HL-60 (cell line): ENCODE data around the gene ITGB3.

Source experiments
- DNase-seq, 2 experiments: peaks; one replicate each; pipeline ENCODE4 v3.0.0-alpha.2; 2010 to 2020; ENCODE audit warnings: low read depth in 1 of 2, low spot score in 1 of 2
- H3K27ac ChIP-seq: fragments of 250-450 bp; sonication (Bioruptor Pico); replicated peaks from 2 replicates; pipeline ENCODE4 v1.5.1; 2020; ENCODE audit warnings: mild to moderate bottlenecking, moderate library complexity
- H3K27me3 ChIP-seq: fragments of 250-450 bp; sonication (Bioruptor Pico); 2 replicates; pipeline ENCODE4 v1.5.1; 2021; ENCODE audit warnings: mild to moderate bottlenecking, moderate library complexity; ENCODE audit not compliant: insufficient read depth, poor library complexity, severe bottlenecking
- H3K4me3 ChIP-seq: replicated peaks from 2 replicates; pipeline ENCODE4 v1.5.1; 2011; ENCODE audit warnings: mild to moderate bottlenecking, control low read depth, low read length; ENCODE audit not compliant: insufficient read depth
- GABPA ChIP-seq: IDR thresholded peaks from 2 replicates; pipeline ENCODE4 v1.6.1; 2012; ENCODE audit warnings: low read depth
- POLR2AphosphoS5 ChIP-seq: IDR thresholded peaks from 2 replicates; pipeline ENCODE4 v1.6.1; 2012; ENCODE audit warnings: low read depth
- REST ChIP-seq: IDR thresholded peaks from 2 replicates; pipeline ENCODE4 v1.6.1; 2012; ENCODE audit warnings: low read depth; ENCODE audit not compliant: insufficient replicate concordance
- SPI1 ChIP-seq: IDR thresholded peaks from 2 replicates; pipeline ENCODE4 v1.6.1; 2012; ENCODE audit warnings: low read depth, mild to moderate bottlenecking, borderline replicate concordance
- TF ChIP-seq, protein P1 (sequence below): IDR thresholded peaks from one replicate; pipeline ENCODE4 v1.5.1; 2011; ENCODE audit warnings: low read length, control low read depth, inconsistent platforms; ENCODE audit not compliant: insufficient read depth

Gene ITGB3

GRCh38 chr17:47237841-47238240 is 15.8 kb upstream of the ITGB3 start:
- Histone ChIP-seq H3K27ac (no peak overlapping the region), H3K4me3 (no peak overlapping the region), H3K27me3 (no peaks in the 10 kb centered on the region)
- no peak for DNase-seq
- TF ChIP-seq SPI1 = no peak
- TF ChIP-seq GABPA = no peak
- no peak for TF ChIP-seq POLR2AphosphoS5
- TF ChIP-seq REST = no peak
- TF ChIP-seq, protein P1, sequence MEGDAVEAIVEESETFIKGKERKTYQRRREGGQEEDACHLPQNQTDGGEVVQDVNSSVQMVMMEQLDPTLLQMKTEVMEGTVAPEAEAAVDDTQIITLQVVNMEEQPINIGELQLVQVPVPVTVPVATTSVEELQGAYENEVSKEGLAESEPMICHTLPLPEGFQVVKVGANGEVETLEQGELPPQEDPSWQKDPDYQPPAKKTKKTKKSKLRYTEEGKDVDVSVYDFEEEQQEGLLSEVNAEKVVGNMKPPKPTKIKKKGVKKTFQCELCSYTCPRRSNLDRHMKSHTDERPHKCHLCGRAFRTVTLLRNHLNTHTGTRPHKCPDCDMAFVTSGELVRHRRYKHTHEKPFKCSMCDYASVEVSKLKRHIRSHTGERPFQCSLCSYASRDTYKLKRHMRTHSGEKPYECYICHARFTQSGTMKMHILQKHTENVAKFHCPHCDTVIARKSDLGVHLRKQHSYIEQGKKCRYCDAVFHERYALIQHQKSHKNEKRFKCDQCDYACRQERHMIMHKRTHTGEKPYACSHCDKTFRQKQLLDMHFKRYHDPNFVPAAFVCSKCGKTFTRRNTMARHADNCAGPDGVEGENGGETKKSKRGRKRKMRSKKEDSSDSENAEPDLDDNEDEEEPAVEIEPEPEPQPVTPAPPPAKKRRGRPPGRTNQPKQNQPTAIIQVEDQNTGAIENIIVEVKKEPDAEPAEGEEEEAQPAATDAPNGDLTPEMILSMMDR = no peak

GRCh38 chr17:47238321-47239010 is 15.2 kb upstream of the ITGB3 start:
- Histone ChIP-seq H3K27me3 (no peaks in the 10 kb centered on the region), H3K4me3 (no peak overlapping the region), H3K27ac (no peak overlapping the region)
- no peak for DNase-seq
- TF ChIP-seq, protein P1 = no peak
- TF ChIP-seq SPI1 = no peak

DNA sequence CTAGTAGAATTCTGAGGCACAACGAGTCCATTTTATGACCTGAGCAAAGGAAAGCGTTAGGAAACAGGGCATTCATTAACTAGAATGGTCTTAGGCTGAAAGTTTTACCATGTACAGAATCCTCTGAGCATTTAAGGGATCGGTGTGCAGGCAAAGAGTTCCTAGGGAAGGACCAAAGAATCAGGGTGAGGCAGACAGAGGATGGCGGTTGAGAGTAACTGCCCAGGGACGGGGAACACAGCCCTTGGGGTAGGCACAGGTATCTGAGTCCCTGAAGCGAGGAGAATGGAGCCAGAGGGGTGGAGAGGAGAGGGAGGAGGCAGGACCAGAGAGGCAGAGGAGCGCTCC is 14.0 kb upstream of the ITGB3 start:
- TF ChIP-seq SPI1 = no peak
- no peak for TF ChIP-seq REST
- no peak for TF ChIP-seq POLR2AphosphoS5
- TF ChIP-seq, protein P1 = no peak
- no peak for TF ChIP-seq GABPA
- no peak for DNase-seq
- Histone ChIP-seq H3K27ac (no peak overlapping the region), H3K27me3 (no peaks in the 10 kb centered on the region), H3K4me3 (no peak overlapping the region)

DNA sequence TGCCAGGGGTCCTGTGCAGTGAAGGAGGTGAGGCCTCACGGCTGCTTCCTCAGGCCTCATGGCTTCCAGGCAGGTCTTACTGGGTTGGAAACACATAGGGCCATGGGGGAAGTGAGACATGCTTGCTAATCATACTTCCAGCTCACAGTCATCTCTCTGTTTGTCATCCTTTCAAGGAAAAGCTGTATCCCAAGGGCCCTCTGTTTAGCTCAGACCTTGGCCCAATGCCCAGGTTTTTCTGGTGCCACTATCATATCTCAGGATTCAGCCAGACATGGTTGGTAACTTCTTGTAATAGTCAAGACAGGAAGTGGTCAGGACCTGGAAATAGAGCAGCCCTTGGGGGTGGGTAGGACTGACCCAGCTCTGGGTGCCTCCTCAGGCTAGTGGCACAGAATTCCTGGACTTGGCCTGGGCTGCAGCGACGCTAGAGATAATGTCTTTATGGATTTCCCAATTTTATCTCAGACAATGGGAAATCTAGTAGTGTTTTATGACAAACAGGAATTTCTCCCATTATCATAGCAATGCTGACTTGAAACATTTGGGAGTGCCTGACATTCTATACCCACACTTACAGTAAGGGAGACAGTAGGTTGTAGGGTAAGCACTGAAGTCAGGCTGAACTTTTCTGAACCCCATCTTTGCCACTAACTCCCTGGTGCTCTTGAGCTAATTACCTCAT is 13.5 kb upstream of the ITGB3 start:
- Histone ChIP-seq H3K27ac (no peak overlapping the region), H3K4me3 (no peak overlapping the region), H3K27me3 (no peaks in the 10 kb centered on the region)
- TF ChIP-seq, protein P1 = no peak
- TF ChIP-seq SPI1 (no peak), POLR2AphosphoS5 (no peak), REST (no peak), GABPA (no peak)
- DNase-seq = peak; percentile 33 to 34
